Measurements from ENCODE around the gene PLOD3.
A peak's percentile ranks its signal among the peaks of the same experiment; 100 is the strongest.

PLOD3 gene

DNA sequence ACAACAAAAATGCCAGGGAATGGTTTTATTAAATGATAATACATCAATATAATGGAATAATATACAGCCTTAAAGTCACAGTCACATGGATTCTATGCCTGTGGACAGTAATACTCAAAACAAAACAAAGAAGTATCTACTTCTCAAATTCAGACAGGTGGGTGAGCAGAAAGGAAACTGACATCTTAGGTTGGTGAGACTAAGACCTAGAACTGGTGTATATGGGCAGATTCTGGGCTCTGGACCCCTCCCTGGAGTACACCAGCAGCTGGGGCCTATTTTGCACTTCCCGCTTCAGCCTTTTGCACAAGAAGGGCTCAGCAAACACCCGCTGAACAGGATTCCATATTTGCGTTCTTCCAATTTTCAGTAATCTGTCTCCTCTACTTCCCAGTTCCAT is 32.9 kb upstream of the PLOD3 start:
- Histone ChIP-seq H3K27ac (no peak overlapping the region), H3K9me3 (ENCODE audit: low read depth, low read length) (no peaks in the 10 kb centered on the region), H3K9ac (ENCODE audit: insufficient read length) (no peak overlapping the region), H3K36me3 (ENCODE audit: insufficient read depth, low read length) (no peaks in the 10 kb centered on the region), H3K4me3 (no peak overlapping the region)
- no peak for DNase-seq (ENCODE audit: low read depth, low spot score)
- TF ChIP-seq POLR2AphosphoS5 (IDR thresholded peaks at IDR 0.05; ENCODE audit: borderline replicate concordance, low read depth, low read length) (no peak), EZH2 (IDR thresholded peaks at IDR 0.05) (no peak), FOXP2 (optimal IDR thresholded peaks at IDR 0.05; ENCODE audit: control extremely low read depth, extremely low read length, insufficient read depth) (no peak)

DNA sequence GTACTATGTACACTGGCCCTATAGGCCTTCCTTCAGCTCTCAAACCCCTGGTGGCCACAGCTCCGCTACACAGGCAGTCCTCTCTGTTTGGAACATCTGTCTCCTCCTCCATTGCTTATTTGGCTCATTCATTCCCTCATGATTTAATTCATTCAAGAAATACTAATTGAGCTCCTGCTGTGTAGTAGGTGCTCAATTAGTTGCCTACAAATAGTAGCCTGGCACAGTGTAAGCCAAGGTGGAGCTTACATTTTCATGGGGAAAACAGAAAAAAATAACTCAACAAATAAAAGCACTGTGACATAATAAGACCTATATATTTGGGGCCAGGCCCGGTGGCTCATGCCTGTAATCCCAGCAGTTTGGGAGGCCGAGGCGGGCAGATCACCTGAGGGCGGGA is 30.9 kb upstream of the PLOD3 start:
- Histone ChIP-seq H3K9me3 (ENCODE audit: low read depth, low read length) (no peaks in the 10 kb centered on the region), H3K27ac (no peak overlapping the region), H3K9ac (ENCODE audit: insufficient read length) (no peak overlapping the region), H3K36me3 (ENCODE audit: insufficient read depth, low read length) (no peaks in the 10 kb centered on the region), H3K4me3 (no peak overlapping the region)
- TF ChIP-seq EZH2 (IDR thresholded peaks at IDR 0.05) (no peak), POLR2AphosphoS5 (IDR thresholded peaks at IDR 0.05; ENCODE audit: borderline replicate concordance, low read depth, low read length) (no peak), FOXP2 (optimal IDR thresholded peaks at IDR 0.05; ENCODE audit: control extremely low read depth, extremely low read length, insufficient read depth) (no peak)
- DNase-seq (ENCODE audit: low read depth, low spot score), result no peak

DNA sequence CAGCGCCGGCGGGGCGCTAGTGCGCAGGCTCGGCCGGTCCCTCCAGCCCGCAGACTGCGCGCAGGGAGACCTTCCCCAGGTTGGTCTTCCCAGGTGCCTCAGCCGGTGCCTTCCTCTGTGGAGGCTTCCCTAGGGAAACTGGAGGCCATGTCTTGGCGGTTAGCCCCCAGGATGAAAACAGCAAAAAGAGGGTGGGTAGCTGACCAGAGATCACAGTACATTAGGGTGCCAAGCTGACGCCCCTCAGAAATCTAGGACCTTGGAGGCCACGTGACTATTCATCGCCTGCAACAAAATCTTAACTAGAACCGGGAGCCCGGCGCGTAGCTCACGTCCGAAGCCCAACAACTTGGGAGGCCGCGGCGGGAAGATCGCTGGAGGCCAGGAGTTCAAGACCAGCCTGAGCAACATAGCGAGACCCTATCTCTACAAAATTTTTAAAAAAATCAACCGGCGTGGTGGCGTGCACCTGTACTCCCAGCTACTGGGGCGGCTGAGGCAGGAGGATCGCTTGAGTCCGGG is 27.8 kb upstream of the PLOD3 start:
- H3K9ac ChIP-seq (ENCODE audit: insufficient read length), result peak overlapping the region; percentile 92
- peak overlapping the region; percentile 97 for H3K4me3 ChIP-seq
- TF ChIP-seq FOXP2 (optimal IDR thresholded peaks at IDR 0.05; ENCODE audit: control extremely low read depth, extremely low read length, insufficient read depth), result no peak
- TF ChIP-seq EZH2 (IDR thresholded peaks at IDR 0.05), result no peak
- TF ChIP-seq POLR2AphosphoS5 (IDR thresholded peaks at IDR 0.05; ENCODE audit: borderline replicate concordance, low read depth, low read length), result peak; percentile 82
- no peak overlapping the region for H3K27ac ChIP-seq
- no peak for DNase-seq (ENCODE audit: low read depth, low spot score)
- no peaks in the 10 kb centered on the region; the same call in 1 of the 2 replicates for H3K36me3 ChIP-seq (ENCODE audit: insufficient read depth, low read length)
- H3K9me3 ChIP-seq (ENCODE audit: low read depth, low read length), result no peaks in the 10 kb centered on the region

DNA sequence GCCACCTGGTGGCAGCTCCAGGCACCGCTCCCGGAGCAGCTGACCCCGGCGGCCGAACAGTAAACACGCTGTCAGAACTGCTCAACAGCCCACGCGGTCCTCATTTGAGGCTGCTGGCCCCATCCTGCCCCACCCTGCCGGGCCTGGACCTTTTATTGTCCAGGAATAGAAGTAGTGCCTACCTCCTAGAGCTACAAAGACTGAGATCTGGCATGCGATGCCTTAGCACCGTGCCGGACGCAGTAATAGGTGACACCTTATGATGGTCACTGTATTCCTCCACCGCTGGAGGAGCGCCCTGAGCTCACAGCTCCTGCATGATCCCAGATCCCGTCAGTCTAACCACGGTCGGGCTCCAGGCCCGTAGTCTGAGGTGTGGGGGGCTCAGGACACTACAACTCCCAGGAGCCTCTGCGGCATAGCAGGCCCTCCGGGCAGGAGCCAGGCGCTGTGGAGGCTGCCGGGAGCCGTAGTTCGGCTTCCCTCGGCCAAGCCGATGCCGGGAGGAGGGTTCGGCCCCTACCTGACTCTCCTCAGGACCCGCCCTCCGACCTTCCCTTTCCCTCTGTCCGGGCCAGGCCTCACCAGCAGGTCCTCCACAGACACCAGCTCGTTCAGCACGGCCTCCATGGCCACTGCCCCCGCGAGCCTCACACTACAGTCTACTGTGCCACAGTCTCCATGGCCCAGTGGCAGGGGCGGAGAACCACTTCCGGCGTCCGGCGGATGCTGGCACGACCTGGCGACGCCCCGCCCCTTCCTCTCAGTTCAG is 27.2 kb upstream of the PLOD3 start, which contains the start of gene FIS1:
Gene FIS1 (minus strand): TSS at position 707 of the 772 bp plus-strand sequence. CDS start 77 bp downstream, at position 630.
- peak within 1 kb of the TSS; percentile 92 for H3K9ac ChIP-seq (ENCODE audit: insufficient read length)
- H3K27ac ChIP-seq, result peak within 1 kb of the TSS; percentile 32; the same call in 1 of the 2 replicates
- H3K36me3 ChIP-seq (ENCODE audit: insufficient read depth, low read length), result no peaks in the 10 kb centered on the region; the same call in 1 of the 2 replicates
- peak; percentile 26 for DNase-seq (ENCODE audit: low read depth, low spot score)
- TF ChIP-seq EZH2 (IDR thresholded peaks at IDR 0.05) (no peak), FOXP2 (optimal IDR thresholded peaks at IDR 0.05; ENCODE audit: control extremely low read depth, extremely low read length, insufficient read depth) (peak; percentile 90), POLR2AphosphoS5 (IDR thresholded peaks at IDR 0.05; ENCODE audit: borderline replicate concordance, low read depth, low read length) (peak; percentile 89; the same call in 1 of the 2 replicates)
- H3K4me3 ChIP-seq, result peak within 1 kb of the TSS; percentile 97
- H3K9me3 ChIP-seq (ENCODE audit: low read depth, low read length), result no peaks in the 10 kb centered on the region

DNA sequence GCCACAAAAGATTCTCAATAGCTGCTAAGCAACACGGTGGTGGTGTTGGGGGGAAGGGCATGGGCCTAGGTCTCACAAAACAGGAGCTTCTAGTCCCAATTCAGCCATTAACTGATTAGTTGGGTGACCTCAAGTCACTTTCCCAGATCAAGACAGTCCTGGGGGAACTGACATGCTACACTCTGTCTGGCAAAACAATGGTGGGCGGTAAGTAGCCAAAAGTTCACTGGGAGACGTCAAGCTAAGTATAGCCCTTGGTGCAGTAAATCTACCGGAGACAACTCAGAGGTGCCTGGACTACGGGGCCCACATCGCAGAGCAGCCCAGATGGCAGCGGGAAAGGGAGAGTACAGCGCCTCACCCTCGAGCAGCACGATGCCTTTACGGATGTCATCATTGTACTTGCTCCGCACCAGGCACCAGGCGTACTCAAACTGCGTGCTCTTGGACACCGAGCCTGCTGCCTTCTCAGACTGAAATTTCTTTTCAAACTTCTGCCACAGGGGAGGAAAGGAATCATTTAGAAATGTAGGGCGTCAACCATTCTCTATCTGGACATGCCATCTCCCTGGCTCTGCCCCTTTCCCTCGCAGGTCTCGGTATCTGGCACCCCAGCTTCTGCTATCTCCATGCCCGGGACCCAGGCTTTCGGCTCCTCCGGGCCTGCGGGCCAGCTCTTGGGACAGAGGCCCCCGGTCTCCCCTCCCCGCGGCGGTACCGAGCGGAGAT is 26.4 kb upstream of the PLOD3 start:
- H3K9me3 ChIP-seq (ENCODE audit: low read depth, low read length), result no peaks in the 10 kb centered on the region
- H3K9ac ChIP-seq (ENCODE audit: insufficient read length), result peak overlapping the region; percentile 92
- H3K27ac ChIP-seq, result no peak overlapping the region
- no peak; the same call in 1 of the 2 replicates for TF ChIP-seq POLR2AphosphoS5 (IDR thresholded peaks at IDR 0.05; ENCODE audit: borderline replicate concordance, low read depth, low read length)
- H3K36me3 ChIP-seq (ENCODE audit: insufficient read depth, low read length), result no peaks in the 10 kb centered on the region; the same call in 1 of the 2 replicates
- no peak for DNase-seq (ENCODE audit: low read depth, low spot score)
- peak overlapping the region; percentile 97 for H3K4me3 ChIP-seq

DNA sequence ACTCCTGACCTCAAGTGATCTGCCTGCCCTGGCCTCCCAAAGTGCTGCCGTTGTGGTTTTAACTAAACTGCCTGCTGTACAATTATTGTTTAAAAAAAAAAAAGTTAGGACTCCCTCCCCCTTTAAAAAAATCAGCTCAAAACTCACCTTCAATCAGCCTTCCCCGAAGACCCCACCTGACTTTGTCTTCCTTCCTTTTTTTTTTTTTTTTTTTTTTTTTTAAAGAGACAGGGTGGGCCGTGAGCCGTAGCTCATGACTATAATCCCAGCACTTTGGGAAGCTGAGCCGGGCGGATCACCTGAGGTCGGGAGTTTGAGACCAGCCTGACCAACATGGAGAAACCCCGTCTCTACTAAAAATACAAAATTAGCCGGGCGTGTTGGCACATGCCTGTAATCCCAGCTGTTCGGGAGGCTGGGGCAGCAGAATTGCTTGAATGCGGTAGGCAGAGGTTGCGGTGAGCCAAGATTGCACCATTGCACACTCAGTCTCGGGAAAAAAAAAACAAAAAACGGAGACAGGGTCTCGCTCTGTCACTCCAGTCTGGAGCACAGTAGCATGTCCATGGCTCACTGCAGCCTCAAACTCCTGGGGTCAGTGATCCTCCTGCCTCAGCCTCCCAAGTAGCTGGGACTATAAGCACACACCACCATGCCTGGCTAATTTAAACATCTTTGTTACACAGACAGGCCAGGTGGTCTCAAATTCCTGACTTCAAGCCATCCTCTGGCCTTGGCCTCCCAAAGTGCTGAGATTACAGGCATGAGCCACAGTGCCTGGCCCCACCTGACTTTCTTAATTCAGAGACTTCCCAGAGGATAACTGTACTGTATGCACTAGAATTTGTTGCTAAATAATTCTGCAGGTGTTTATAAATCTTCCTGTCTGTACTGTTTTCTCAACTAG is 24.3 kb upstream of the PLOD3 start:
- Histone ChIP-seq H3K4me3 (no peak overlapping the region), H3K27ac (no peak overlapping the region), H3K9ac (ENCODE audit: insufficient read length) (no peak overlapping the region), H3K36me3 (ENCODE audit: insufficient read depth, low read length) (no peaks in the 10 kb centered on the region; the same call in 1 of the 2 replicates), H3K9me3 (ENCODE audit: low read depth, low read length) (no peaks in the 10 kb centered on the region)
- TF ChIP-seq POLR2AphosphoS5 (IDR thresholded peaks at IDR 0.05; ENCODE audit: borderline replicate concordance, low read depth, low read length) (no peak), FOXP2 (optimal IDR thresholded peaks at IDR 0.05; ENCODE audit: control extremely low read depth, extremely low read length, insufficient read depth) (no peak), EZH2 (IDR thresholded peaks at IDR 0.05) (no peak)
- no peak for DNase-seq (ENCODE audit: low read depth, low spot score)

DNA sequence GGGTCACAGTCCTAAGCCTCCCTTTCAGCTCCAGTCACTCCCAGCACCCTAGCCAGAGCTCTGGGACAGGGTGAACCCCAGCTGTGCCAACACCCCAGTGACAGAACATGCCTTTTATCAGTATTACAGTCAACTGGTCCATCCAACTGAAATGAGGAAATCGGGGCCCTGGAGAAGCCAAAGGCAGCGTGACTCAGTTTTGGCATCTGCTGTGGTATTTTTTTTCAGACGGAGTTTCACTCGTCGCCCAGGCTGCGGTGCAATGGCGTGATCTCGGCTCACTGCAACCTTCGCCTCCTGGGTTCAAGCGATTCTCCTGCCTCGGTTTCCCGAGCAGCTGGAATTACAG is 23.6 kb upstream of the PLOD3 start:
- no peak overlapping the region for H3K27ac ChIP-seq
- H3K9me3 ChIP-seq (ENCODE audit: low read depth, low read length), result no peaks in the 10 kb centered on the region
- no peak overlapping the region for H3K4me3 ChIP-seq
- no peaks in the 10 kb centered on the region; the same call in 1 of the 2 replicates for H3K36me3 ChIP-seq (ENCODE audit: insufficient read depth, low read length)
- TF ChIP-seq FOXP2 (optimal IDR thresholded peaks at IDR 0.05; ENCODE audit: control extremely low read depth, extremely low read length, insufficient read depth) (no peak), POLR2AphosphoS5 (IDR thresholded peaks at IDR 0.05; ENCODE audit: borderline replicate concordance, low read depth, low read length) (no peak), EZH2 (IDR thresholded peaks at IDR 0.05) (no peak)
- DNase-seq (ENCODE audit: low read depth, low spot score), result no peak
- H3K9ac ChIP-seq (ENCODE audit: insufficient read length), result no peak overlapping the region
